Measurements from ENCODE around the gene LAMP1. TPM values are rescaled to one million over a fixed set of nuclear protein-coding genes. Genes with fewer than 3 reads are reported as not detected.

LAMP1 gene
- total and polyA plus RNA-seq, 7 donors: 35.7 to 71.5 (median 65.3) TPM

DNA sequence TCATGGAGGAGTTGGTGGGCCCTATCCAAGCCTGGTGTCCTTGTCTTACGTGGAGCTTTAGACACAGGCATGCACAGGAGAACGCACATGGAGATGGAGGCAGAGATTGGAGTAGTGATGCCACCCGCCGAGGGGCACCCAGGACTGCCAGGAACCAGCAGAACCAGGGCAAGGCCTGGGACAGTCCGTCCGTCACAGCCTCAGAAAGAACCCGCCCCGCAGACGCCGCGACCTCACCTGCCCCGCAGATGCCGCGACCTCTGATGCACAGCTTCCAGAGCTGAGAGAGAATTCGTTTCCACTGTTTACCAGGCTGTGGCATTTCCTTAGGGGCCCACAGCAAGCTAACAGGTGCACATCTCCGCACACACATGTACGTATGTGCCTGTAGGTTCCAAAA is 51.6 kb downstream of the LAMP1 start:
- peaks cover 0 to 50% of the 10 kb centered on the region in 2 donors for H3K36me3 ChIP-seq (ENCODE audit: insufficient read depth in 1 of 2, low read depth in 1 of 2)
- no peak overlapping the region for H3K27ac ChIP-seq
- no peaks in the 10 kb centered on the region for H3K27me3 ChIP-seq (ENCODE audit: insufficient read depth in 3 of 3, low read length in 2 of 3)
- intact Hi-C loops (cut with DNase I): no loop called here
- 96 to 98% (median 97%) methylated on average over 17 of the region's 17 CpGs for WGBS, 3 donors
- no peak overlapping the region for H3K4me3 ChIP-seq
- TF ChIP-seq, protein P1, sequence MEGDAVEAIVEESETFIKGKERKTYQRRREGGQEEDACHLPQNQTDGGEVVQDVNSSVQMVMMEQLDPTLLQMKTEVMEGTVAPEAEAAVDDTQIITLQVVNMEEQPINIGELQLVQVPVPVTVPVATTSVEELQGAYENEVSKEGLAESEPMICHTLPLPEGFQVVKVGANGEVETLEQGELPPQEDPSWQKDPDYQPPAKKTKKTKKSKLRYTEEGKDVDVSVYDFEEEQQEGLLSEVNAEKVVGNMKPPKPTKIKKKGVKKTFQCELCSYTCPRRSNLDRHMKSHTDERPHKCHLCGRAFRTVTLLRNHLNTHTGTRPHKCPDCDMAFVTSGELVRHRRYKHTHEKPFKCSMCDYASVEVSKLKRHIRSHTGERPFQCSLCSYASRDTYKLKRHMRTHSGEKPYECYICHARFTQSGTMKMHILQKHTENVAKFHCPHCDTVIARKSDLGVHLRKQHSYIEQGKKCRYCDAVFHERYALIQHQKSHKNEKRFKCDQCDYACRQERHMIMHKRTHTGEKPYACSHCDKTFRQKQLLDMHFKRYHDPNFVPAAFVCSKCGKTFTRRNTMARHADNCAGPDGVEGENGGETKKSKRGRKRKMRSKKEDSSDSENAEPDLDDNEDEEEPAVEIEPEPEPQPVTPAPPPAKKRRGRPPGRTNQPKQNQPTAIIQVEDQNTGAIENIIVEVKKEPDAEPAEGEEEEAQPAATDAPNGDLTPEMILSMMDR (IDR thresholded peaks at IDR 0.05): no peak
- ATAC-seq (no peak), DNase-seq (peak in 1 of 2 donors; percentile 39)
- H3K9me3 ChIP-seq: no peaks in the 10 kb centered on the region
- H3K4me1 ChIP-seq: no peaks in the 10 kb centered on the region

DNA sequence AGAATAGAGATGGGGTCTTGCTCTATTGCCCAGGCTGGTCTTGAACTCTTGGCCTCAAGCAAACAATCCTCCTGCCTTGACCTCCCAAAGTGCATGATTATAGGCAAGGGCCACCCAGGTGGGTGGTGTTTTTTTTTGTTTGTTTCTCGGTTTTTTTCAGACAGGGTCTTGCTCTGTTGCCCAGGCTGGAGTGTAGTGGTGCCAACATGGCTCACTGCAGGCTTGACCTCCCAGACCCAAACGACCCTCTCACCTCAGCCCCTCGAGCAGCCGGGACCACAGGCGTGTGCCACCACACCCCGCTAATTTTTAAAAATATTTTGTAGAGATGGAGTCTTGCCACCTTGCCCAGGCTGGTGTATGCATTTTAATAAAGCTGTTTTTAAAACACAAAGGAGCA is 52.0 kb downstream of the LAMP1 start:
- no peak overlapping the region for H3K27ac ChIP-seq
- no peaks in the 10 kb centered on the region for H3K9me3 ChIP-seq
- TF ChIP-seq, protein P1 (IDR thresholded peaks at IDR 0.05): no peak
- no peaks in the 10 kb centered on the region for H3K27me3 ChIP-seq (ENCODE audit: insufficient read depth in 3 of 3, low read length in 2 of 3)
- DNase-seq (peak in 1 of 2 donors; percentile 4), ATAC-seq (no peak)
- H3K36me3 ChIP-seq (ENCODE audit: insufficient read depth in 1 of 2, low read depth in 1 of 2): peaks cover 0 to 48% of the 10 kb centered on the region in 2 donors
- H3K4me3 ChIP-seq: no peak overlapping the region
- intact Hi-C loops (cut with DNase I): no loop called here
- 91 to 92% (median 91%) methylated on average over 6 of the region's 6 CpGs for WGBS, 3 donors
- no peaks in the 10 kb centered on the region for H3K4me1 ChIP-seq

DNA sequence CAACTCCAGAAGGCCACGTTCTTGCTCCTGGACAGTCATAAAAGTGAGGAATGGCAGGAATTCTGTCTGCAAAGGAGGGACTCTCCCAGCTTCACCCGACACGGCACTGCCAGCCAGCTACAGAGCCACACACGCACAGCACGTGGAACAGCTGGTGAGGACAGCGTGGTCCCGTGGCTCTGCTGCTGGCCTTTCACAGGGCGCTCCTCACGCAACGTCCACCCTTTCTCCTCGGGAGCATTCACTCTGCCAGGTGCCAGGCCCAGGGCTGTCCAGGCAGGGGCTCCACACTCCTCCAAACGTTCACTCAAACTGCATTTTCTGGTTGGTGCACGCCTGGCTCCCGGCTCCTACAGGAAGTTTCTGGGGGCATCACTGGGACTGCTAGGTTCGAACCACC is 52.5 kb downstream of the LAMP1 start:
- Histone ChIP-seq H3K36me3 (ENCODE audit: insufficient read depth in 1 of 2, low read depth in 1 of 2) (peaks cover 0 to 44% of the 10 kb centered on the region in 2 donors), H3K9me3 (no peaks in the 10 kb centered on the region), H3K27ac (no peak overlapping the region), H3K4me1 (no peaks in the 10 kb centered on the region), H3K27me3 (ENCODE audit: insufficient read depth in 3 of 3, low read length in 2 of 3) (no peaks in the 10 kb centered on the region), H3K4me3 (no peak overlapping the region)
- intact Hi-C loops (cut with DNase I): no loop called here
- TF ChIP-seq, protein P1 (IDR thresholded peaks at IDR 0.05): no peak
- DNase-seq (peak in 1 of 2 donors; percentile 15), ATAC-seq (no peak)
- WGBS, 3 donors: 88 to 90% (median 88%) methylated on average over 15 of the region's 15 CpGs

DNA sequence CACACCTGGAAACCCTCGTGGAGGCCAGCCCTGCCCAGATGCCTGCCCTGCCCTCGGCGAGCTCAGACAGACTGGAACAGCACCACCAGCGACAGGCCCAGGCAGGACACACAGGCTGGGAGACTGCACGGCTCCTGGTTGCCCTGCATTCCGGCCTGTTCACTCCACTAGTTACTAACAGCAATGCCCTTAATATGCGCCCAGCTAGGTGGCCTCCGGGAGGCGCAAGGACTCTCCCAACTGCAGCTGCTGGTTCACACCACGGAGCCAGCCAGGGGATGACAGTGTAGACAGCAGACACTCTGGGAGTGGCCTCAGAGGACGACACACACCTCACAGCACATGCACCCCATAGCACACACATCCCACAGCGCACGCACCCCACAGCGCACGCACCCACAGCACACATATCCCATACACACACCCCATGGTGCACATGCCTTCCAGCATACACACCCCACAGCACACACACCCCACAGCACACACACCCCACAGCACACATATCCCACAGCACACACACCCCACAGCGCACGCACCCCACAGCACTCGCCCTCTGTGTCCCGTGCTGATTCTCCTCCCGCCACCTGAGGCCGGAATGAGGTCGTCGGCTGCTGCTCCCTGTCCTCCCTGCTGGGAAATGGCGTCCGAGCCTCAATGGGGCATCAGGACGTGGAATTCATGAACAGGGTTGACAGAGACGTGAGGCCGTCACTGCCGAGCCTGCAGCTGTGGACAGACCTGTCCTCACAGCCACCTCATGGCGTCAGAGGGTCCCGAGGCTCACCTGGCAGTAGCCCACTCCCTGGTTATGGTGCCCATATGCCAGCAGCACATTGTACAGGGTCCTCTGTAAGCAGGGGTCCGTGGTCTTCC is 53.3 kb downstream of the LAMP1 start:
- Histone ChIP-seq H3K36me3 (ENCODE audit: insufficient read depth in 1 of 2, low read depth in 1 of 2) (peaks cover 0 to 49% of the 10 kb centered on the region in 2 donors), H3K4me3 (no peak overlapping the region), H3K27ac (no peak overlapping the region), H3K9me3 (no peaks in the 10 kb centered on the region), H3K4me1 (no peaks in the 10 kb centered on the region), H3K27me3 (ENCODE audit: insufficient read depth in 3 of 3, low read length in 2 of 3) (no peaks in the 10 kb centered on the region)
- DNase-seq: peak in 1 of 2 donors; percentile 40
- peak in 1 of 4 donors; percentile 43 for ATAC-seq
- 85 to 86% (median 85%) methylated on average over 32 of the region's 32 CpGs for WGBS, 3 donors
- TF ChIP-seq, protein P1 (IDR thresholded peaks at IDR 0.05): no peak
- intact Hi-C loops (cut with DNase I): no loop called here
